ENCODE measurements around the gene SLC17A4.

DNA sequence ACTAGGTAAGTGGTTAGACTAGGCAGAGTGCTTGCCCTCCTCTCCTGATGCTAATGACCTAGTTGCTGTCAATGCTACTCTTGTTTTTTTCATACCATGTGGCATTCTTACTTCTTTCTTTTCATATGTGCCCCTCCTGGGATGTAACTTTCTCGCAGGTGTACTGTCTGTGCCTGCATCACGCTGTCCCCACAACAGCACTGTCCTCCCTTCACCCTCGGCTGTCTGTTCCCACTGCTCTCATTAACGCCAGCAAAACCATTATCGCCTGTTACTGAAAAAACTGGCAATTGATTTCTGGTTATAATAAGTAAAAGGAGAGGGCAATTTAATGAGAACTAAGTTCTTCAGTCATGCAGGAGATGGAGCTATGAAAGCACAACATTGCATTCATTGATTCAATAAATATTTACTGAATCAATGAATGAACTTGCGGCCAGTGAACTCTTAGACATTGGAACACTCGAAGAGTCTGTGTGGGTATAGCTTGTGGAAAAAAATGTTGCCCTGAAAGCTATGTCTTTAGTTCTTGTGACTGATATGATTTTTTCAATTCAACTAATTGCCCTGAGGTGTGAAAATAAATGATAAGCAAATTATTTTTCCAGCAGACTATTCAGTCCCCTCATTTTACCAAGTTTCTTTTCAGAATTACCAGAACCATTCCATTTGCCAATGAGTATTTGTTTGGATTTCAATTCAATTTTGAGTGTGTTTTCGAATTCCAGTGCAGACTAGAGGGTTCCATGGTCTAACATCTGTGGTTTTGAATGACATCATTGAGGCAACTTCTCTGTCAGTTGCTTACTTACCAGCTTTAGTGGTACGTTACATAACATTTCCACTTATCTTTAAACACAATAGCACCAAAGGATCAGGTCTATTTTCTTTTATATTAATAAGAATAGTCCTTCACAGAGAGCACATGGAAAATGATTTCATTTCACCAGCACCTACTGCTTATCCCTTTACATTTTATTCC, 2.1 kb downstream of the SLC17A4 start:
- TF ChIP-seq GATA2 (IDR thresholded peaks at IDR 0.05; ENCODE audit: insufficient read depth, insufficient read length, low read depth, low read length) = no peak
- TF ChIP-seq, protein P1, sequence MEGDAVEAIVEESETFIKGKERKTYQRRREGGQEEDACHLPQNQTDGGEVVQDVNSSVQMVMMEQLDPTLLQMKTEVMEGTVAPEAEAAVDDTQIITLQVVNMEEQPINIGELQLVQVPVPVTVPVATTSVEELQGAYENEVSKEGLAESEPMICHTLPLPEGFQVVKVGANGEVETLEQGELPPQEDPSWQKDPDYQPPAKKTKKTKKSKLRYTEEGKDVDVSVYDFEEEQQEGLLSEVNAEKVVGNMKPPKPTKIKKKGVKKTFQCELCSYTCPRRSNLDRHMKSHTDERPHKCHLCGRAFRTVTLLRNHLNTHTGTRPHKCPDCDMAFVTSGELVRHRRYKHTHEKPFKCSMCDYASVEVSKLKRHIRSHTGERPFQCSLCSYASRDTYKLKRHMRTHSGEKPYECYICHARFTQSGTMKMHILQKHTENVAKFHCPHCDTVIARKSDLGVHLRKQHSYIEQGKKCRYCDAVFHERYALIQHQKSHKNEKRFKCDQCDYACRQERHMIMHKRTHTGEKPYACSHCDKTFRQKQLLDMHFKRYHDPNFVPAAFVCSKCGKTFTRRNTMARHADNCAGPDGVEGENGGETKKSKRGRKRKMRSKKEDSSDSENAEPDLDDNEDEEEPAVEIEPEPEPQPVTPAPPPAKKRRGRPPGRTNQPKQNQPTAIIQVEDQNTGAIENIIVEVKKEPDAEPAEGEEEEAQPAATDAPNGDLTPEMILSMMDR (IDR thresholded peaks at IDR 0.05; ENCODE audit: extremely low read depth in 1 of 2, insufficient read depth in 1 of 2, low read depth in 1 of 2, low read length in 2 of 2) = no peak
- no peak for TF ChIP-seq POLR2AphosphoS5 (IDR thresholded peaks at IDR 0.05; ENCODE audit: insufficient read depth, low read depth, low read length)
